Thymus (tissue), 14 donors: ENCODE results near the gene DOCK4. TPM values are rescaled to one million over a fixed set of nuclear protein-coding genes. Genes with fewer than 3 reads are reported as not detected.
"Not testable (repeated sequence)": the region's sequence is repeated elsewhere in the genome, so short reads cannot be mapped to it uniquely, and the experiment has no call there.

ENCODE experiments used
- DNase-seq, 9 donors: peaks; one replicate each; pipeline ENCODE4 v3.0.0-alpha.2; 2013; ENCODE audit warnings: low spot score in 9 of 9, low read depth in 6 of 9, missing footprints in 1 of 9
- H3K27ac ChIP-seq, 2 donors: one replicate each; pipeline ENCODE4 v1.5.1; 2013; ENCODE audit warnings: control low read depth in 1 of 2, low read depth in 1 of 2, low read length in 1 of 2, mild to moderate bottlenecking in 1 of 2, moderate library complexity in 1 of 2
- H3K27me3 ChIP-seq, 2 donors: one replicate each; pipeline ENCODE4 v1.5.1; 2013; ENCODE audit warnings: low read length in 1 of 2; ENCODE audit not compliant: control insufficient read depth in 2 of 2, insufficient read depth in 1 of 2
- H3K36me3 ChIP-seq, 2 donors: one replicate each; pipeline ENCODE4 v1.5.1; 2013; ENCODE audit warnings: low read length in 1 of 2, mild to moderate bottlenecking in 1 of 2, moderate library complexity in 1 of 2; ENCODE audit not compliant: control insufficient read depth in 2 of 2, insufficient read depth in 2 of 2
- H3K4me1 ChIP-seq, 2 donors: one replicate each; pipeline ENCODE4 v1.5.1; 2013; ENCODE audit warnings: low read length in 2 of 2; ENCODE audit not compliant: control insufficient read depth in 2 of 2, insufficient read depth in 2 of 2
- H3K4me3 ChIP-seq, 2 donors: one replicate each; pipeline ENCODE4 v1.5.1; 2013; ENCODE audit warnings: low read length in 2 of 2, control low read depth in 1 of 2, mild to moderate bottlenecking in 1 of 2
- H3K9me3 ChIP-seq, 2 donors: one replicate each; pipeline ENCODE4 v1.5.1; 2013; ENCODE audit warnings: low read length in 1 of 2, mild to moderate bottlenecking in 1 of 2; ENCODE audit not compliant: control insufficient read depth in 2 of 2, insufficient read depth in 1 of 2
- WGBS: extraction: QIAGEN DNeasy Blood & Tissue Kit; methylation state at CpG from one replicate; pipeline ENCODE4 v1.1.7; 2013; 5-methylcytosine and 5-hydroxymethylcytosine counted together
- long read RNA-seq, 10 donors: transcript quantifications; one replicate each; lab custom pipeline, GENCODE V29; 2026
- polyA plus RNA-seq: library from polyadenylated mRNA; stranded (reverse); fragments of 200-250 nt; gene quantifications from one replicate; pipeline ENCODE4 v1.2.3, GENCODE V29; 2013
- total RNA-seq: library from RNA; stranded (reverse); fragments of 120-200 nt; gene quantifications from one replicate; pipeline ENCODE4 v1.2.4, GENCODE V29; 2013
- donor health status: healthy.

The DOCK4 gene, protein sequence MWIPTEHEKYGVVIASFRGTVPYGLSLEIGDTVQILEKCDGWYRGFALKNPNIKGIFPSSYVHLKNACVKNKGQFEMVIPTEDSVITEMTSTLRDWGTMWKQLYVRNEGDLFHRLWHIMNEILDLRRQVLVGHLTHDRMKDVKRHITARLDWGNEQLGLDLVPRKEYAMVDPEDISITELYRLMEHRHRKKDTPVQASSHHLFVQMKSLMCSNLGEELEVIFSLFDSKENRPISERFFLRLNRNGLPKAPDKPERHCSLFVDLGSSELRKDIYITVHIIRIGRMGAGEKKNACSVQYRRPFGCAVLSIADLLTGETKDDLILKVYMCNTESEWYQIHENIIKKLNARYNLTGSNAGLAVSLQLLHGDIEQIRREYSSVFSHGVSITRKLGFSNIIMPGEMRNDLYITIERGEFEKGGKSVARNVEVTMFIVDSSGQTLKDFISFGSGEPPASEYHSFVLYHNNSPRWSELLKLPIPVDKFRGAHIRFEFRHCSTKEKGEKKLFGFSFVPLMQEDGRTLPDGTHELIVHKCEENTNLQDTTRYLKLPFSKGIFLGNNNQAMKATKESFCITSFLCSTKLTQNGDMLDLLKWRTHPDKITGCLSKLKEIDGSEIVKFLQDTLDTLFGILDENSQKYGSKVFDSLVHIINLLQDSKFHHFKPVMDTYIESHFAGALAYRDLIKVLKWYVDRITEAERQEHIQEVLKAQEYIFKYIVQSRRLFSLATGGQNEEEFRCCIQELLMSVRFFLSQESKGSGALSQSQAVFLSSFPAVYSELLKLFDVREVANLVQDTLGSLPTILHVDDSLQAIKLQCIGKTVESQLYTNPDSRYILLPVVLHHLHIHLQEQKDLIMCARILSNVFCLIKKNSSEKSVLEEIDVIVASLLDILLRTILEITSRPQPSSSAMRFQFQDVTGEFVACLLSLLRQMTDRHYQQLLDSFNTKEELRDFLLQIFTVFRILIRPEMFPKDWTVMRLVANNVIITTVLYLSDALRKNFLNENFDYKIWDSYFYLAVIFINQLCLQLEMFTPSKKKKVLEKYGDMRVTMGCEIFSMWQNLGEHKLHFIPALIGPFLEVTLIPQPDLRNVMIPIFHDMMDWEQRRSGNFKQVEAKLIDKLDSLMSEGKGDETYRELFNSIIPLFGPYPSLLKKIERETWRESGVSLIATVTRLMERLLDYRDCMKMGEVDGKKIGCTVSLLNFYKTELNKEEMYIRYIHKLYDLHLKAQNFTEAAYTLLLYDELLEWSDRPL (N-terminal part only)
- total RNA-seq, result 3.5 TPM
- polyA plus RNA-seq, result 4.7 TPM
- long read RNA-seq, donor 1, result 0 reads
- long read RNA-seq, donor 2, result 0 reads
- long read RNA-seq, donor 3, result 0 reads
- long read RNA-seq, donor 4, result 0 reads
- long read RNA-seq, donor 5, result 0 reads
- long read RNA-seq, donor 6, result 0 reads
- long read RNA-seq, donor 7, result 0 reads
- long read RNA-seq, donor 8, result 0 reads
- long read RNA-seq, donor 9, result 0 reads
- long read RNA-seq, donor 10, result 0 reads

DNA sequence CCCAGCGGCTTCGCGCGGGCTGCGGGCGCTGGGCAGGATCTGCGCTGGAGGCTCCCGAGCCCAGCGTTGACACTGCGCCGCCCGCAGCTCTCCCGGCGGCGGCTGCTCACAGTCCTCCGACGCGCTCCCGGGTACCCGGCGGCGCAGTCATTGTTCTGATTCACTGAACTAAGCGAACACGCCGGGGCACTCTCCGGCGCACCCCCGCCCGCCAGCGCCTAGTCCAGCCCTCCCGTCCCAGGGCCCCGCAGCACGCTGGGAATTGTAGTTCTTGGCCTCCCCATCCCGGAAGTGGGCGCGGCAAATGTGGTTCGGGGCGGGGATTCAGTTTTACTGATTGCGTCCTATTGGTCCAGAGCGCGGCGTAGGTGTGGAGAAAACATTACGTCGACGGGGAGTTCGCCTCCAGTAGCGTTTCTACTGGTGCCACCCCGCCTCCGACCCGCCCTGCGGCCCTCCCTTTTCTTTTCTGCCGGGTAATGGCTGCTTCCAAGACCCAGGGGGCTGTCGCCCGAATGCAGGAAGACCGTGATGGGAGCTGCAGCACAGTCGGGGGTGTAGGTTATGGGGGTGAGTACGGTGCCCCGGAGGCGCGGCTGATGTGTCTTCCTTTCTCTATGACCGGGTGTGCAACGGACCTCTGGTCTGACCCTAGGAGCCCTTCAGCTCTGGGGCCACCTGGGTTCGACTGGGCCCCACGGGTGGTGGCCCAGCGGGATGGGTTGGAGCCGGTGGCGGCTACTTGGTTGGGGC, at the start of gene DOCK4, which contains the start of gene ZNF277:
TSS of gene DOCK4 (minus strand) at position 162 of the 753 bp plus-strand sequence. CDS start 261 bp downstream, outside the sequence.
TSS of gene ZNF277 (plus strand) at position 458 of the 753 bp plus-strand sequence. CDS start at position 480, 22 bp downstream.
- no peaks in the 10 kb centered on the region for H3K36me3 ChIP-seq
- DNase-seq, result peak; percentile 94 to 100 (median 98)
- peaks cover 11 to 20% of the 10 kb centered on the region in 2 donors for H3K4me1 ChIP-seq
- H3K27ac ChIP-seq, result peak within 1 kb of the TSS; percentile 31 to 63
- H3K4me3 ChIP-seq, result peak within 1 kb of the TSS; percentile 63 to 98
- peaks cover 19 to 30% of the 10 kb centered on the region in 2 donors for H3K27me3 ChIP-seq
- WGBS, result under 1% methylated on average over 67 of the region's 67 CpGs
- peaks cover 0 to 2% of the 10 kb centered on the region in 2 donors for H3K9me3 ChIP-seq

DNA sequence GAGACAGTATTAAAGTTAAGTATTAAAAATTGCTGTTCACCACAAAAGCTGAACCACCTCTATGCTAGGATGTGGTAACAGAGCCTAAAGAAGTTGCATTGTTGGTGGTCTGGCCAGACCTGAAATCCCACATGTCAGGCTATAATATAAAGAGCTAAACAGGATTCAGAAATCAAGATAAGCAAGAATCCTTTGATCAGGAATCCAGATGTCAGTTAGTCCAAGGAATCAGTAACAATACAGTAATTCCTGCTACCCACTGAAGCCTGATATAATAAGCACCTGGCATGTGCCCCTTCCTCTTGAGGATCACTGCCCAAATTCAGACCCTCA, 49.2 kb upstream of the DOCK4 start:
- H3K36me3 ChIP-seq, result no peaks in the 10 kb centered on the region
- no peaks in the 10 kb centered on the region for H3K9me3 ChIP-seq
- no peak for DNase-seq
- H3K27me3 ChIP-seq, result no peaks in the 10 kb centered on the region
- H3K4me3 ChIP-seq, result no peak overlapping the region
- H3K4me1 ChIP-seq, result no peaks in the 10 kb centered on the region
- no peak overlapping the region for H3K27ac ChIP-seq

DNA sequence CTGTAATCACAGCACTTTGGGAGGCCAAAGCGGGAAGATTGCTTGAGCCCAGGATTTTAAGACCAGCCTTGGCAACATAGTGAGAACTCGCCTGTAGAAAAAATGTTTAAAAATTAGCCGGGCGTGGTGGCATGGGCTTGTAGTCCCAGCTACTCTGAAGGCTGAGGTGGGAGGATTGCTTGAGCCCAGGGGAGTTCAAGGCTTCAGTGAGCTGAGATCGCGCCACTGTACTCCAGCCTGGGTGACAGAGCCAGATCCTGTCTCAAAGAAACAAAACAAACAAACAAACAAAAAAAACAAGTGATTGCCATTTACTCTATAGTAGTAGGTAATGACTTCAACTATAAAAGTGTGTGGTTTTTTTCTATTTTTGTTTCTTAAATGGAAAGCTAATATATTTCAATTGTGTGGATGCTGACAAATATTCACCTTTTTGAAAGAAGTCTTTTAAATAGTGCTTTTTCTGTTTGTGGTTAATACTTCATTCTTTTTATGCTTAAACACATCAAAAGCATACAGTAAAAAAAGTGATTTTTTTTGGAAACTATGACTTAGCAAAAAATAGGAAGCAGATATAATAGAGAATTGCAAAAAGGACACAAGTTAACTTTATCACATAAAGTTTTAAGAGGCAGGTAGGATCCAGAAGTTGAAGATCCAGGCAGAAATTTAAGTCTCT, 48.6 kb upstream of the DOCK4 start:
- Histone ChIP-seq H3K36me3 (no peaks in the 10 kb centered on the region), H3K4me3 (no peak overlapping the region), H3K27ac (no peak overlapping the region), H3K9me3 (no peaks in the 10 kb centered on the region), H3K27me3 (no peaks in the 10 kb centered on the region), H3K4me1 (no peaks in the 10 kb centered on the region)
- WGBS, result 98% methylated on average over 6 of the region's 6 CpGs
- DNase-seq, result no peak

DNA sequence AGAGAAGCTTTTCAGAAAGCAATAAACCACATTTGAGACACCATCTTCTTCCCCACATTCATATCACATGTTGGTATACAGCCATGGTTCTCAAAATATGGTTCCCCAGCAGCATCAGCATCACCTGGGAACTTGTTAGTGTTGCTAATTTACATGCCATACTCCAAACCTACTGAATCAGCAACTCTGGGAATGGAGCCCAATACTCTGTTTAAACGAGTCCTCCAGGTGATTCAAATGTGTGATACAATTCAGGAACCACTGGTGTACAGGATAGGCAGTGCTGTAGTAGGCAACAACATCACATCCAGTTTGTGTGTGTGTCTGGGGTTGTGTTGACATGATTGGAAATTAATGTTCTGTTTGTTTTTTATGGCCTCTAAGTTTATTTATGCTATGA, 48.0 kb upstream of the DOCK4 start:
- no peaks in the 10 kb centered on the region for H3K27me3 ChIP-seq
- no peak overlapping the region for H3K27ac ChIP-seq
- H3K36me3 ChIP-seq, result no peaks in the 10 kb centered on the region
- WGBS, result 95% methylated on average over 1 of the region's 1 CpG
- H3K4me1 ChIP-seq, result no peaks in the 10 kb centered on the region
- DNase-seq, result no peak
- no peak overlapping the region for H3K4me3 ChIP-seq
- no peaks in the 10 kb centered on the region for H3K9me3 ChIP-seq

DNA sequence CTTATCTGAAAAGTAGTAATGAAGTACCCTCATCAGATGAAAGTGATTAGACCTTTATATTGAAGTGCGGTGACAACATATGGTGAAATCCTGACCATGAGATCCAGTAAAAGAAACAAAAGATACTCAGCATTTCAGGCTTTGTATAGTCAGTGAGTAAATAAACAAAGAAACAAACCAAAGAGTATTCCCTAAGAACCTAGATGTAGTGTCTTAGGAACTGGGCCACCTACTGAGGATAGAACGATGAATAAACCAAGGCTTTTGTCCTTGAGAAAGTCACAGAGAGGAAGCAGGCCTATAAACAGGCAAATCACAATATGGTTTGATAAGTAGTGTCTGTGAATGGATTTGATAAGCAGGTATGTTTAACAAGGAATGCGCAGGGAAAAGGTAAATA, 46.5 kb upstream of the DOCK4 start:
- Histone ChIP-seq H3K27me3 (no peaks in the 10 kb centered on the region), H3K4me3 (no peak overlapping the region), H3K36me3 (no peaks in the 10 kb centered on the region), H3K27ac (no peak overlapping the region), H3K4me1 (no peaks in the 10 kb centered on the region), H3K9me3 (no peaks in the 10 kb centered on the region)
- WGBS, result 65% methylated on average over 3 of the region's 3 CpGs
- no peak for DNase-seq

DNA sequence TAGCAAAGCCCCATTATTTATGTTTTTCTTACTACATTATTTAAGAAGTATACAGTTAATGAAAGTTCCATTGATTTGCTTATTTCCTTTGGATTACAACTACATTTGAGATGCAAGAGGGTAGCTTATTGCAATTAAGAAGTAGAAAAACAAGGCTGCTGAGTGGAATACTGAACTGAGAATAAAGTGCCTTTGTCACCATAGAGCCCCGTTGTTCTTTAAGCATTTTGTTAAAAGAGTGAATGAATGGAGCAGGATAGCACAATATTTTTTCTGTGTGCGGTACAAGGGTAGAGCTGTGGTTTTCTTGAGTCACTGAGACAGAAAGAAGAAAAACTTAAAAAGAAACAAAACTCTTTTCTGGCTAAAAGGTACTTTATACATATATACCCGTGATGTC, 45.9 kb upstream of the DOCK4 start:
- no peaks in the 10 kb centered on the region for H3K4me1 ChIP-seq
- no peaks in the 10 kb centered on the region for H3K27me3 ChIP-seq
- WGBS, result 89% methylated on average over 3 of the region's 3 CpGs
- no peaks in the 10 kb centered on the region for H3K9me3 ChIP-seq
- no peak overlapping the region for H3K27ac ChIP-seq
- no peak for DNase-seq
- no peak overlapping the region for H3K4me3 ChIP-seq
- no peaks in the 10 kb centered on the region for H3K36me3 ChIP-seq

DNA sequence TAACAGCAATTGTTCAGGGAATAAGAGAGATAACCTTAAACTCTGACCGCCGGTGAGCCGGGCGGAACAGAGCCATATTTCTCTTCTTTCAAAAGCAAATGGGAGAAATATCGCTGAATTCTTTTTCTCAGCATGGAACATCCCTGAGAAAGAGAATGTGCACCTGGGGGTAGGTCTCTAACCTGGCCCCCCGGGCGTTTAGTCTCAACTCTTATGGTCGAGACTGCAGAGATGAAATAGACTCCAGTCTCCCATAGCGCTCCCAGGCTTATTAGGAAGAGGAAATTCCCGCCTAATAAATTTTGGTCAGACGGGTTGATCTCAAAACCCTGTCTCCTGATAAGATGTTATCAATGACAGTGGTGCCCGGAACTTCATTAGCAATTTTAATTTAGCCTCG, 43.8 kb upstream of the DOCK4 start:
- not testable (repeated sequence) for H3K27ac ChIP-seq, DNase-seq, H3K9me3 ChIP-seq, H3K36me3 ChIP-seq, H3K4me1 ChIP-seq, H3K27me3 ChIP-seq, H3K4me3 ChIP-seq
- WGBS, result 94% methylated on average over 13 of the region's 13 CpGs

DNA sequence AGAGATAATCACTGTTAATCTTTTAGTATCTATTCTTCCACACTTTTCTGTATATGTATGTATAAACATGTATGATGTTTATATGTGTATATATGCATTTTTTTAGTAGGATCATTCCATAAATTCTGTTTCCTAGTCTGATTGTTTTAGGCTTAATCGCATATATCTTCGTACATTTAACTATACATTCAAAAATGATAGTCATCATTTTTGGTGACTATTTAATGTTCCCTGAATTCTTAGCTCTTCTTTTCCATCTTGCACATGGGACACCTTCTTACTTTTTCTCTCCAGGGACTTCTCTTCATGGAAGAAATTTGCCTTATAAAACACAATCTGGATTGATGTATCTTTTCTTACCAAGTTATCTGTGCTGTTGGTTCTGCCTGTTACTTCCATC, 42.4 kb upstream of the DOCK4 start:
- Histone ChIP-seq H3K27ac (no peak overlapping the region), H3K4me3 (no peak overlapping the region), H3K4me1 (no peaks in the 10 kb centered on the region), H3K36me3 (no peaks in the 10 kb centered on the region), H3K27me3 (no peaks in the 10 kb centered on the region), H3K9me3 (no peaks in the 10 kb centered on the region)
- WGBS, result 97% methylated on average over 2 of the region's 2 CpGs
- DNase-seq, result no peak
